Activated CD4-positive, alpha-beta T cell treated with anti-CD3 and anti-CD28 coated beads, Interleukin-2, amount 50 U/mL, for 16 hours (primary cell): ENCODE data around the gene EFNA2.
A peak's percentile ranks its signal among the peaks of the same experiment; 100 is the strongest.

Experiments
- DNase-seq: peaks from one replicate; pipeline ENCODE4 v3.0.0-alpha.2; 2020

EFNA2 gene

GRCh38 chr19:1249298-1249989 is 36.2 kb upstream of the EFNA2 start:
- DNase-seq: peak; percentile 95

DNA sequence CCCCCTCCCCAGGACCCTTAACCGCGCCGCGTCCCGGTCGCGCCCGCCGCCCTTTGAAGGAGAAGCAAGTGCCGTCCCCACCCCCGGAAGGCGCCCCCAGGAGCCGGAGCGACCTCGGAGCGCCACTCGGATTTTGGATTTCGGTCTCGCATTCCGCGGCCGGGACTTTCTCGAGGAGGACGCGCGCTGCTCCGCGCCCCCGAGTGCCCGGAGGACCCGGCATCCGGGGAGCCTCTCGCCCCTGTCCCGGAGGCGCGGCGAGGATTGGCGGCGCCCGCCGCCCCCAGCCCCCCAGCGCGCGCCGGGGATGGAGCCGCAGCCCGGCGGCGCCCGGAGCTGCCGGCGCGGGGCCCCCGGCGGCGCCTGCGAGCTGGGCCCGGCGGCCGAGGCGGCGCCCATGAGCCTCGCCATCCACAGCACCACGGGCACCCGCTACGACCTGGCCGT is 35.7 kb upstream of the EFNA2 start:
- no peak for DNase-seq

GRCh38 chr19:1250437-1251260 is 35.0 kb upstream of the EFNA2 start:
- no peak for DNase-seq

GRCh38 chr19:1251330-1252220 is 34.1 kb upstream of the EFNA2 start:
- peak; percentile 74 for DNase-seq

GRCh38 chr19:1252221-1252820 is 33.4 kb upstream of the EFNA2 start:
- peak; percentile 71 for DNase-seq

GRCh38 chr19:1252821-1253513 is 32.7 kb upstream of the EFNA2 start:
- DNase-seq: peak; percentile 87

- no peak for DNase-seq
Observed at GRCh38 chr19:1253514-1254080, 32.1 kb upstream of the EFNA2 start.

DNA sequence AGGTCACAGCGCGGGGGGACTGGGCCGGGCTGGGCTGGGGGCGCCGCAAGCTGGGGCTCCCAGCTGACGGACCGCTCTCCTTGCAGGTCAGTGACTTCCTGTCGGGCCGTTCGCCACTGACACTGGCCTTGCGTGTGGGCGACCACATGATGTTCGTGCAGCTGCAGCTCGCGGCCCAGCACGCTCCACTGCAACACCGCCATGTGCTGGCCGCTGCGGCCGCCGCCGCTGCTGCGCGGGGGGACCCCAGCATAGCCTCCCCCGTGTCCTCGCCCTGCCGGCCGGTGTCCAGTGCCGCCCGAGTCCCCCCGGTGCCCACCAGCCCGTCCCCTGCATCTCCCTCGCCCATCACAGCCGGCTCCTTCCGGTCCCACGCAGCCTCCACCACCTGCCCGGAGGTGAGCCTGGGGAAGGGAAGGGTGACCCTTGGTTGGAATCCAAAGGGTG is 31.6 kb upstream of the EFNA2 start:
- no peak for DNase-seq

DNA sequence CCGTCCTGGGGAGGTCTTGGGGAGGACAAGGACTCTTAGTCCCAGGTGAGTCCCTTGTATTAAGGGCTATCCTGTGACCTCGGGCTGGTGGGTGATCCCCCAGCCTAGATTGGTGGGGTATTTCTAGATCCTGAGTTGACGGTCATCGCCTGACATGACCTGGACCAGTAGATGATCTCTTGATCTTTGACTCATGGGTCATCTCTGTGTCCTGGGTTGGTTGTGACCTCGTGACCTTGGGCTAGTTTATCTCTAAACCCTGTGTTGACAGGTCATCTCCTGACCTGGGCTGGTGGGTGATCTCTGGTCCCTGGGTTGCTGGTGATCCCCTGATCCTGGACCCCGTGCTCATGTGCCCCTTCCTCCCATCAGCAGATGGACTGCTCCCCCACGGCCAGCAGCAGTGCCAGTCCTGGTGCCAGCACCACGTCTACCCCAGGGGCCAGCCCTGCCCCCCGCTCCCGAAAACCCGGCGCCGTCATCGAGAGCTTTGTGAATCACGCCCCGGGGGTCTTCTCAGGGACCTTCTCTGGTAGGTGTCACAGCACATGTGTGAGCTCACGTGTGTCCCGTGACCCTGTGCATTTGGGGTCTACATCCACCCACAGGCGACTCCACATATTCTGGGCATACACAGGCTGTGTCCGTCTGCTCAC is 31.0 kb upstream of the EFNA2 start:
- no peak for DNase-seq

GRCh38 chr19:1255186-1256161 is 30.2 kb upstream of the EFNA2 start:
- no peak for DNase-seq

DNA sequence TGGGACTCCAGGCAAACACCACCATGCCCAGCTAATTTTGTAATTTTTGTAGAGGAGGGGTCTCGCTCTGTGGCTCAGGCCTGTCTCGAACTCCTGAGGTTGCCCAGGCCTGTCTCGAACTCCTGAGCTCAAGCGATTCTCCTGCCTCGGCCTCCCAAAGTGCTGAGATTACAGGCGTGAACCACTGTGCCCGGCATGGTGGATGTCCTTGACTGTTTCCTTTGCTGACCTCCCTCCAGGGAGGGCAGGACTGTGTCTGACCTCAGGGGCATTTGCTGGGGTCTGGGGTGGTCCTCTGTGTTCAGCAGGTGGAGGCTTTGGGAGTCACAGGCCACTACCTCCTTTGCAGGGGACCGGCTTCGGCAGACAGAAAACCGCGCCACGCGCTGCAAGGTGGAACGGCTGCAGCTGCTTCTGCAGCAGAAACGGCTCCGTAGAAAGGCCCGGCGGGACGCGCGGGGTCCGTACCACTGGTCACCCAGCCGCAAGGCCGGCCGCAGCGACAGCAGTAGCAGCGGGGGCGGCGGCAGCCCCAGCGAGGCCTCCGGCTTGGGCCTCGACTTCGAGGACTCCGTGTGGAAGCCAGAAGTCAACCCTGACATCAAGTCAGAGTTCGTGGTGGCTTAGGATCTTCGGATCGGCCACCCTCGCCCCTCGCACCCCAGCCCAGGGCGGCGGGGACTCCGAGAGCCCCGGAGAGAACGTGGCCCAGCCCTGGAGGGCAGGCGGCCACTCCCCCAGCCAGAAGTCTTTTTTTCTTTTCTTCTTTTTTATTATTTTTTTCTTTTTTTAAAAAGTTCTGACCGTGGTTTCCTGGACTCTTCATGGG is 28.8 kb upstream of the EFNA2 start:
- no peak for DNase-seq

- no peak for DNase-seq
Observed at GRCh38 chr19:1257475-1258162, 28.1 kb upstream of the EFNA2 start.

GRCh38 chr19:1258163-1258492 is 27.5 kb upstream of the EFNA2 start:
- DNase-seq: no peak

GRCh38 chr19:1258707-1259205 is 26.9 kb upstream of the EFNA2 start:
- DNase-seq: no peak

DNA sequence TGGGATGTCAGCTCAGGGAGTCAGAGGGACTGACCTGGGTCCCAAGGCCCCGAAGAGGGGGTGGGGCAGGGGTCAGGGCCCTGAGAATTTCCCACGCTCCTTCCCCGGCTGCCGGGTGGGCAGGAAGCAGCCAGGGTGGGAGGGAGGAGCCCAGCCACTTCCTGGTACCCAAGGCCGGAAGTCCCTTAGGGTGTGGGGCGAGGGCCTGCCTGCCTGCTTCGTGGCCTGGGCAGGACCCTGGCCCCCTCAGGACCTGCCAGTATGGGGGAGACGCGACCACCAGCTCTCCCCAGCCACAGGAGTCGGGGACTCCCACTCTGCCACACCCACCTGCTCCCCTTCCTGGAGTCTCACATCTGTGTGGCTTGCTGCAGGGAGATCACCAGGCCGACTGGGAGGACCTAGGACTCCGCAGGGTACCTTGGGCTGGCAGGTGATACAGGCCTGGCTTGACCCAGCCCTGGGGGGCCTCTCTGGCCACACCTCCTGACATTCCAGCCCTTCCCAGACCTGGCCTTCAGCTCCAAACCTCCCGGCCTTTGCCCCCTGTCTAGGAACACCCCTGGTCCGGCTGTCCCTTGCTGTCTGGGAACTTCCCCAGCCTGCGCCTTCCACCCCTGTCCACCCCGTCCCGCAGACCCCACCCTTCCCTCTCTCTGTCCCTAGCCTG is 26.3 kb upstream of the EFNA2 start:
- peak; percentile 82 for DNase-seq

- DNase-seq: no peak
Observed at GRCh38 chr19:1259876-1260748, 25.6 kb upstream of the EFNA2 start.
